Spleen (tissue), 11 donors: ENCODE data around the gene LRRK1. TPM values are rescaled to one million over a fixed set of nuclear protein-coding genes. Genes with fewer than 3 reads are reported as not detected.

Source experiments
- DNase-seq: peaks from one replicate; pipeline ENCODE4 v3.0.0-alpha.2; 2020
- H3K27ac ChIP-seq, 8 donors: fragments of 200-600 bp; sonication (generic) in 7 of 8; 1 replicate in 4 of 8; 2 replicates in 4 of 8; pipeline versions ENCODE4 v1.5.0 to v1.8.0; 2016 to 2021; ENCODE audit warnings: inconsistent platforms in 4 of 8, mild to moderate bottlenecking in 4 of 8, moderate library complexity in 1 of 8
- H3K27me3 ChIP-seq, 7 donors: fragments of 200-600 bp; sonication (generic) in 6 of 7; replicated peaks in 1 of 7; 1 replicate in 4 of 7; 2 replicates in 3 of 7; pipeline versions ENCODE4 v1.5.0 to v1.8.0; 2016 to 2021; ENCODE audit warnings: inconsistent platforms in 3 of 7, mild to moderate bottlenecking in 1 of 7
- H3K36me3 ChIP-seq, 6 donors: fragments of 200-600 bp; sonication (generic) in 5 of 6; 1 replicate in 4 of 6; 2 replicates in 2 of 6; pipeline versions ENCODE4 v1.5.0 to v1.8.0; 2016 to 2021; ENCODE audit warnings: inconsistent platforms in 2 of 6
- H3K4me1 ChIP-seq, 6 donors: fragments of 200-600 bp; sonication (generic) in 5 of 6; 1 replicate in 3 of 6; 2 replicates in 3 of 6; pipeline versions ENCODE4 v1.5.0 to v1.8.0; 2016 to 2021; ENCODE audit warnings: inconsistent platforms in 3 of 6
- H3K4me3 ChIP-seq, 8 donors: fragments of 200-600 bp; sonication (generic) in 7 of 8; 1 replicate in 4 of 8; 2 replicates in 4 of 8; pipeline versions ENCODE4 v1.5.0 to v1.8.0; 2016 to 2021; ENCODE audit warnings: inconsistent platforms in 4 of 8, mild to moderate bottlenecking in 4 of 8, moderate library complexity in 2 of 8
- H3K9me3 ChIP-seq, 8 donors: fragments of 200-600 bp; sonication (generic) in 7 of 8; 1 replicate in 4 of 8; 2 replicates in 4 of 8; pipeline versions ENCODE4 v1.5.0 to v1.8.0; 2016 to 2021; ENCODE audit warnings: inconsistent platforms in 4 of 8
- POLR2A ChIP-seq, 3 donors: fragments of 450-650 bp; IDR thresholded peaks; one replicate each; pipeline ENCODE4 v1.5.1; 2017; ENCODE audit warnings: antibody characterized with exemption in 3 of 3, mild to moderate bottlenecking in 1 of 3
- POLR2AphosphoS5 ChIP-seq, 3 donors: sonication (generic); formaldehyde crosslinking; IDR thresholded peaks; one replicate each; pipeline ENCODE4 v1.5.1; 2017; ENCODE audit warnings: antibody characterized with exemption in 3 of 3
- WGBS, 5 donors: extraction: QIAGEN DNeasy Blood & Tissue Kit in 3 of 5; methylation state at CpG; one replicate each; pipeline versions ENCODE4 v1.1.5 to v1.1.7; 2013 to 2018; 5-methylcytosine and 5-hydroxymethylcytosine counted together
- intact Hi-C: fragments of 100-400 bp; cut with DNase I; formaldehyde crosslinking; loops from one replicate; pipeline ENCODE4 v1.15.0; 2023; ENCODE audit warnings: low total_unique reads
- polyA plus RNA-seq, 3 donors: library from polyadenylated mRNA; stranded (reverse); fragments of 200-250 nt; gene quantifications; one replicate each; pipeline ENCODE4 v1.2.1, GENCODE V29; 2013
- total RNA-seq, 7 donors: library from RNA; depleted of rRNA in 3 of 7; stranded (reverse); fragments of >200 nt in 3 of 7; fragmentation: NEBNext Ultra II Directional in 4 of 7; extraction: Animal tissue kit (Norgen Biotek cat#: 25700) in 4 of 7; gene quantifications; one replicate each; pipeline versions ENCODE4 v1.1.0 to v1.2.1, GENCODE V29; 2016 to 2021
- TF ChIP-seq, protein P1 (sequence below), 11 experiments: fragments of 200-600 bp in 7 of 11; fragments of 450-650 bp in 4 of 11; sonication (generic) in 4 of 11; IDR thresholded peaks in 8 of 11; conservative IDR thresholded peaks in 3 of 11; 1 replicate in 7 of 11; 2 replicates in 4 of 11; pipeline versions ENCODE4 v1.4.0 to v1.8.0; 2016 to 2021; ENCODE audit warnings: antibody characterized with exemption in 11 of 11, inconsistent platforms in 4 of 11, mild to moderate bottlenecking in 1 of 11
- donor health status: healthy with polysubstance abuse.
- donor health status: DM: no; HTN: no; CAD: no; lungs with moderate emphysema.
- donor health status: DM: no; HTN: no; CAD: no.
- donor health status: Bipolar disorder and iron deficiency.
- donor health status: healthy.
- donor health status: DM: no; HTN: no; CAD: no.
- donor health status: DM: yes; HTN: yes; CAD: no.

The LRRK1 gene
- total and polyA plus RNA-seq, 10 donors = 12.0 to 60.2 (median 48.8) TPM

DNA sequence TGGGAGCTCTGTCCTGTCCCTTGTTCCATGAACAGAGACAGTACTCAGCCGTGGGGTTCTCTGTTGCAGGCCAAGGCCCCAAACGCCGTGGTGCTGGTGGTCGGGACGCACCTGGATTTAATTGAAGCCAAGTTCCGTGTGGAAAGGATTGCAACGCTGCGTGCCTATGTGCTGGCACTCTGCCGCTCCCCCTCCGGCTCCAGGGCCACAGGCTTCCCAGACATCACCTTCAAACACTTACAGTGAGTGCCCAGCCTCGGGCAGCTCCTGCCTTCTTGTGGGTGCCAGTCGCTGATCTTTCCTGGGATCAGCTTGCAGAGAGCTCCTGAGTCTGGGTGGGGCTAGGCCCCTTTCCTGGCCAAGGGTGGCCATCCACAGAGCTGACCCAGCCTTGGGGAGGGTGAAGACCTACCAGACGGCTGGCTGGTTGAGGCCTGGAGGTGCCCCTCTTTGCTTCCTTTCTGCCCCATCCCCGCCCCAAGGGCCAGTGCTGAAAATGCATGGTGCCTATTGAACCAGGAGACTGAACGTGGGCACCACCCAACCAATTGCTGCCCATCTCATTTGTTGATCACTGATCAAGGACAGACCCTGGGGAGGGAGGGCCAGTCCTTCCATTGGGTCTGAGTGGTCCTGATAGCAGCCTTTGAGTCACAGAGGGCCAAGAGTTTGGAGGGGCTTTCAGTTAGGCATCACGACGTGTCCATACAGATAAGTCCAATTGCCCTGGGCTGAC, 106.9 kb downstream of the LRRK1 start:
- peak; percentile 55 for DNase-seq
- intact Hi-C loops = no loop called here
- Histone ChIP-seq H3K9me3 (no peaks in the 10 kb centered on the region), H3K27ac (peak overlapping the region in 3 of 8 donors; percentile 48 to 71 (median 64)), H3K4me3 (no peak overlapping the region), H3K4me1 (peaks cover 2 to 51% (median 32%) of the 10 kb centered on the region in 6 donors), H3K36me3 (peaks cover 0 to 99% (median 37%) of the 10 kb centered on the region in 6 donors), H3K27me3 (no peaks in the 10 kb centered on the region)
- no peak for TF ChIP-seq POLR2A (IDR thresholded peaks at IDR 0.05)
- peak in 1 of 3 donors; percentile 21 for TF ChIP-seq POLR2AphosphoS5 (IDR thresholded peaks at IDR 0.05)
- WGBS, 5 donors = 88 to 94% (median 91%) methylated on average over 13 to 17 of the region's 17 CpGs

DNA sequence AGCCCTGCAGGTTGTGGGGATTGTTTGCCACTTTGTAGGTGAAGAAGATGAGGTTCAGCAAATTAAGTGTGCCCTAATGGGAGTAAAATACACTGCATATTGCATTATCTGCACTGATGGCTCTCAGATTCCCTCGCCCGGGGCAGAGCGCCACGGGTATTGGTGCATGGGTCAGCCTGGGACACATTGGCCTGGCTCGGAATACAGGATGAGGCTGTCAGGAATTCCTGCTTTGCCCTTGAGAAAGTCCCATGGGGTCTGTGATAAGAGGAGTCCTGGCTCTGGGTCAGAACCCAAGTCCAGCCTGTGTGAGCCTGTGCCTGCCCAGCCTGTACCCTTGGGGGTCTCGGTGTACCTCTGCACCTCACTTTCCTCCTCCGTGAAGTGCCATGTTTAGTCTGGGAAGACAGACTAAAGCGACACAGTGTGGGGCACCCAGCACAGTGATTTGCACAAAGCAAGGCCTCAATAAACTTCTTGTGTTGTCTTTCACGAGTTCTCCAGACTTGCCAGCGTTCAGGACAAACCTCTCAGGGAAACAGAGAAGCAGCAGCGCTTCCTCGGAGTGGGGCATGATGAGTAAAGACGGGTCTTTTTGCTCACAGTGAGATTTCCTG, 107.6 kb downstream of the LRRK1 start:
- WGBS, 5 donors = 71 to 92% (median 80%) methylated on average over 13 of the region's 13 CpGs
- Histone ChIP-seq H3K4me1 (peaks cover 2 to 57% (median 32%) of the 10 kb centered on the region in 6 donors), H3K4me3 (no peak overlapping the region), H3K27ac (peak overlapping the region in 6 of 8 donors; percentile 13 to 71 (median 55)), H3K9me3 (no peaks in the 10 kb centered on the region), H3K27me3 (no peaks in the 10 kb centered on the region), H3K36me3 (peaks cover 0 to 99% (median 38%) of the 10 kb centered on the region in 6 donors)
- intact Hi-C loops = no loop called here
- peak; percentile 74 for DNase-seq
- TF ChIP-seq, protein P1, sequence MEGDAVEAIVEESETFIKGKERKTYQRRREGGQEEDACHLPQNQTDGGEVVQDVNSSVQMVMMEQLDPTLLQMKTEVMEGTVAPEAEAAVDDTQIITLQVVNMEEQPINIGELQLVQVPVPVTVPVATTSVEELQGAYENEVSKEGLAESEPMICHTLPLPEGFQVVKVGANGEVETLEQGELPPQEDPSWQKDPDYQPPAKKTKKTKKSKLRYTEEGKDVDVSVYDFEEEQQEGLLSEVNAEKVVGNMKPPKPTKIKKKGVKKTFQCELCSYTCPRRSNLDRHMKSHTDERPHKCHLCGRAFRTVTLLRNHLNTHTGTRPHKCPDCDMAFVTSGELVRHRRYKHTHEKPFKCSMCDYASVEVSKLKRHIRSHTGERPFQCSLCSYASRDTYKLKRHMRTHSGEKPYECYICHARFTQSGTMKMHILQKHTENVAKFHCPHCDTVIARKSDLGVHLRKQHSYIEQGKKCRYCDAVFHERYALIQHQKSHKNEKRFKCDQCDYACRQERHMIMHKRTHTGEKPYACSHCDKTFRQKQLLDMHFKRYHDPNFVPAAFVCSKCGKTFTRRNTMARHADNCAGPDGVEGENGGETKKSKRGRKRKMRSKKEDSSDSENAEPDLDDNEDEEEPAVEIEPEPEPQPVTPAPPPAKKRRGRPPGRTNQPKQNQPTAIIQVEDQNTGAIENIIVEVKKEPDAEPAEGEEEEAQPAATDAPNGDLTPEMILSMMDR (IDR thresholded peaks at IDR 0.05 in 8 of 11, conservative IDR thresholded peaks at IDR 0.05 in 3 of 11) = no peak
- peak in 2 of 3 donors; percentile 58 to 60 for TF ChIP-seq POLR2AphosphoS5 (IDR thresholded peaks at IDR 0.05)

DNA sequence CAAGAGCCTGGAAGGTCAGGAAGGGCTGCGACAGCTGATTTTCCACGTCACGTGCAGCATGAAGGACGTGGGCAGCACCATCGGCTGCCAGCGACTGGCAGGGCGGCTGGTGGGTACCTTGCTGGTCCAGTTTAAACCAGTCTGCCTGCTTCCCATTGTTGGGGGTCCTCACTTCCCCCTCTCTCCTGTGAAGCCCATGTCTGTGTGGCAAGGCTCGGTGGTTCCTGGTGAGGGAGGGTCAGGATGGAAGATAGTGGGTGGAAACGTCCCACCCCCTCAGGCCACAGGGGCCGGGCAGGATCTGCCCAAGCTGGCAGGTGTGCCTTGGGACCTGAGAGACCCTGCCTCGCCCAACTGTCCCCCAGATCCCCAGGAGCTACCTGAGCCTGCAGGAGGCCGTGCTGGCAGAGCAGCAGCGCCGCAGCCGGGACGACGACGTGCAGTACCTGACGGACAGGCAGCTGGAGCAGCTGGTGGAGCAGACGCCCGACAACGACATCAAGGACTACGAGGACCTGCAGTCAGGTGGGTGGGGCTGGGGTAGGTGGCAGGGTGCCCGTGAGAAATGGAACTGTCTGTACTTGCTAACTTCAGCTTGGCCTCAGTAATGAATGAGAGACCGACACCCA, 108.2 kb downstream of the LRRK1 start:
- intact Hi-C loops = no loop called here
- TF ChIP-seq, protein P1 (IDR thresholded peaks at IDR 0.05 in 8 of 11, conservative IDR thresholded peaks at IDR 0.05 in 3 of 11) = no peak
- TF ChIP-seq POLR2A (IDR thresholded peaks at IDR 0.05) (no peak), POLR2AphosphoS5 (IDR thresholded peaks at IDR 0.05) (no peak)
- Histone ChIP-seq H3K4me3 (no peak overlapping the region), H3K27ac (peak overlapping the region in 6 of 8 donors; percentile 13 to 71 (median 55)), H3K4me1 (peaks cover 2 to 60% (median 32%) of the 10 kb centered on the region in 6 donors), H3K9me3 (no peaks in the 10 kb centered on the region), H3K36me3 (peaks cover 0 to 99% (median 38%) of the 10 kb centered on the region in 6 donors), H3K27me3 (no peaks in the 10 kb centered on the region)
- DNase-seq = peak; percentile 75
- 75 to 87% (median 80%) methylated on average over 25 of the region's 25 CpGs for WGBS, 5 donors

DNA sequence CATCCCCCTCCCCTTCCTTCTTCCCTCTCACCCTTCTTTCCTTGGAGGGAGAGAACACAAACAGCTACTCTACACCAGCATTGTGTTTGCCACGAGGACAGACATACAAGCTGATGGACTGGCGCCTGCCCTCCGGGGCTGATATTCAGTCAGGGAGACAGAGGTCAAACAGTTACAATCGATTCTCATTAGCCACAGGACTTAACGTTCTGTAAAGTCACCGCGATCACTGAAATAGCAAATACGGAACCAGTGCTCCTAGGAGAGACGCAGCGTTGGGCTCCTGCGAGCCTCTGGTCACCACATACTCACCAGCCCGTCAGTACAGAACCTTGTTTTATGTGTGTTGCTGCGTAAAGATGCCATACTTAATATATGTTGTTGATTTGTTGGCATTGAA, 108.8 kb downstream of the LRRK1 start:
- peaks cover 2 to 59% (median 31%) of the 10 kb centered on the region in 6 donors for H3K4me1 ChIP-seq
- WGBS, 5 donors = 86 to 90% (median 88%) methylated on average over 13 of the region's 13 CpGs
- no peak overlapping the region for H3K4me3 ChIP-seq
- no peaks in the 10 kb centered on the region for H3K27me3 ChIP-seq
- peak; percentile 23 for DNase-seq
- H3K27ac ChIP-seq = peak overlapping the region in 1 of 8 donors; percentile 71
- TF ChIP-seq POLR2AphosphoS5 (IDR thresholded peaks at IDR 0.05) (no peak), POLR2A (IDR thresholded peaks at IDR 0.05) (no peak)
- TF ChIP-seq, protein P1 (IDR thresholded peaks at IDR 0.05 in 8 of 11, conservative IDR thresholded peaks at IDR 0.05 in 3 of 11) = no peak
- peaks cover 0 to 99% (median 38%) of the 10 kb centered on the region in 6 donors for H3K36me3 ChIP-seq
- intact Hi-C loops = no loop called here
- no peaks in the 10 kb centered on the region for H3K9me3 ChIP-seq
